Middle frontal gyrus (tissue), 1 donor: ENCODE results near the gene ENOX1.

ENCODE experiments used
- DNase-seq: peaks from one replicate; pipeline ENCODE4 v3.0.0-alpha.2; 2015; ENCODE audit warnings: low spot score; ENCODE audit errors: extremely low spot score

The ENOX1 gene

GRCh38 chr13:43316946-43317353 lies 469.8 kb downstream of the ENOX1 start:
- no peak for DNase-seq

- DNase-seq: no peak
These were observed 470.5 kb downstream of the ENOX1 start for GRCh38 chr13:43316281-43316680.

GRCh38 chr13:43315522-43315921 lies 471.2 kb downstream of the ENOX1 start:
- no peak for DNase-seq

GRCh38 chr13:43309311-43309710 lies 477.5 kb downstream of the ENOX1 start:
- no peak for DNase-seq

GRCh38 chr13:43307921-43308433 lies 478.8 kb downstream of the ENOX1 start:
- DNase-seq: no peak

GRCh38 chr13:43307221-43307920 lies 479.4 kb downstream of the ENOX1 start:
- no peak for DNase-seq

GRCh38 chr13:43306372-43306771 lies 480.4 kb downstream of the ENOX1 start:
- no peak for DNase-seq

- no peak for DNase-seq
These were observed 481.4 kb downstream of the ENOX1 start for GRCh38 chr13:43305416-43305815.

- DNase-seq: no peak
These were observed 481.8 kb downstream of the ENOX1 start for GRCh38 chr13:43304945-43305344.

- DNase-seq: no peak
These were observed 482.3 kb downstream of the ENOX1 start for GRCh38 chr13:43304449-43304848.

GRCh38 chr13:43303033-43303729 lies 483.6 kb downstream of the ENOX1 start:
- peak; percentile 43 for DNase-seq

GRCh38 chr13:43301346-43301969 lies 485.3 kb downstream of the ENOX1 start:
- no peak for DNase-seq

GRCh38 chr13:43300865-43301264 lies 485.9 kb downstream of the ENOX1 start:
- DNase-seq: no peak

GRCh38 chr13:43299374-43299773 lies 487.4 kb downstream of the ENOX1 start:
- no peak for DNase-seq

- DNase-seq: no peak
These were observed 488.0 kb downstream of the ENOX1 start for GRCh38 chr13:43298816-43299215.

- no peak for DNase-seq
These were observed 488.6 kb downstream of the ENOX1 start for GRCh38 chr13:43297967-43298678.

GRCh38 chr13:43295825-43296564 lies 490.8 kb downstream of the ENOX1 start:
- DNase-seq: no peak

- DNase-seq: no peak
These were observed 491.5 kb downstream of the ENOX1 start for GRCh38 chr13:43295321-43295720.

- DNase-seq: no peak
These were observed 492.4 kb downstream of the ENOX1 start for GRCh38 chr13:43294412-43294811.

- no peak for DNase-seq
These were observed 492.8 kb downstream of the ENOX1 start for GRCh38 chr13:43293986-43294385.

- DNase-seq: no peak
These were observed 493.2 kb downstream of the ENOX1 start for GRCh38 chr13:43293561-43293960.
